ENCODE data around the gene FYB2.

DNA sequence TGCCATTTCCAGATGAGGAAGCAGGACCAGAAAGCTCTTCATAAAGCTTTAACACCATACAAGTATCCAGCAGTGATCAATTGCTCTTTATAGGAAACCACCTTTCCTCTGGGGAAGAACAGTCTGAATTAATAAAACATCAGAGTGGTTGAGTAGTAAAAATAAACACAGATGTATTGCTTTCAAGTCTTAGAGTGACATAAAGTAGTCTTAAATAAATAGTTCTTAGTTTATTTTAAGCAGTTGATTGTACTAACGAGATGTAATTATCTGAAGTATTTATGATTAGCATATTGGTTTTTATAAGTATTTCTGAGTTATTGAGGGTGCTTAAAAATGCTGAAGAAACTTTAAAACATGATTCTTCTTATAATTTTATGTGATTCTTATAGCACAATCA is 107.1 kb downstream of the FYB2 start:
- TF ChIP-seq CTCF (IDR thresholded peaks at IDR 0.05; ENCODE audit: low read depth, low read length, poor library complexity, severe bottlenecking) (no peak), EZH2phosphoT487 (IDR thresholded peaks at IDR 0.05; ENCODE audit: borderline replicate concordance, low read length) (no peak)
